Activated naive CD8-positive, alpha-beta T cell treated with anti-CD3 and anti-CD28 coated beads, Interleukin-2, amount 10 ng/mL, durations not matched to agents 7 days and 5 days (primary cell): ENCODE measurements around the gene SLC36A1. TPM values are rescaled to one million over a fixed set of nuclear protein-coding genes. Genes with fewer than 3 reads are reported as not detected.
"Not testable (repeated sequence)": the region's sequence is repeated elsewhere in the genome, so short reads cannot be mapped to it uniquely, and the experiment has no call there.

Experiments
- ATAC-seq: fragments of 150-1000 bp; cut with Tn5 transposase; one replicate; pipeline ENCODE4 v1.10.0; 2021; ENCODE audit warnings: low read depth, moderate library complexity
- POLR2A ChIA-PET: fragments of 350-600 bp; sonication (Branson Sonifier 250); formaldehyde crosslinking; loops from one replicate; lab custom pipeline; 2021; ENCODE audit warnings: antibody characterized with exemption; lab: Charles Lee
- DNase-seq: peaks from one replicate; pipeline ENCODE4 v3.0.0; 2021
- H3K27ac Mint-ChIP-seq: one replicate; pipeline ENCODE4 v1.8.0; 2022; ENCODE audit warnings: mild to moderate bottlenecking, mixed read lengths
- H3K27me3 Mint-ChIP-seq: one replicate; pipeline ENCODE4 v1.8.0; 2022; ENCODE audit warnings: mild to moderate bottlenecking, moderate library complexity, mixed read lengths
- H3K36me3 Mint-ChIP-seq: one replicate; pipeline ENCODE4 v1.8.0; 2021; ENCODE audit warnings: mild to moderate bottlenecking, mixed read lengths
- H3K4me1 Mint-ChIP-seq: one replicate; pipeline ENCODE4 v1.8.0; 2021; ENCODE audit warnings: mixed read lengths
- H3K4me3 Mint-ChIP-seq: one replicate; pipeline ENCODE4 v1.8.0; 2022; ENCODE audit warnings: mild to moderate bottlenecking, moderate library complexity, mixed read lengths
- H3K9me3 Mint-ChIP-seq: one replicate; pipeline ENCODE4 v1.8.0; 2021; ENCODE audit warnings: mixed read lengths
- total RNA-seq, 2 experiments: library from RNA; stranded (reverse); gene quantifications; one replicate each; pipeline ENCODE4 v1.2.3, GENCODE V29; 2021

SLC36A1 gene
- total RNA-seq, 2 experiments from 2014 or later = 5.8 to 6.0 TPM

DNA sequence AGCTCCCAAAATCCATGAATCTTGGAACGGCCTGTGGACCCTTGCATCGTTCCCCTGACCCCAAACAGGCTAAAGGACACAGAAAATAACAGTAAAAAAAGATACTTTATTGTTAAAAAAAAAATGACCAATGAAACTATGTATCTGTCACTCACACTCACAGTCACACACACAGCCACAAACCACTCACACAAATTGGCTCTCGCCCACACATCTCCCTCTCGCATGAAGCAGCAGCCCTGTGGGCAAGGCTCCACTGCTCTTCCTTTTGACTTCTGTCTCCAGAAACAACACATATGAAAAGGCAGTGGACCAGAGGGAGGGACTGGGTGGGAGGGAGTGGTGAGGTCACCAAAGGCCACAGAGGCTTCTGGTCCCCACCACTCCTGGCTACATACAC is 56.6 kb downstream of the SLC36A1 start:
- ATAC-seq (no peak), DNase-seq (no peak)
- Mint-ChIP-seq H3K27ac (no peak overlapping the region), H3K27me3 (no peaks in the 10 kb centered on the region), H3K4me3 (no peak overlapping the region), H3K36me3 (no peaks in the 10 kb centered on the region), H3K4me1 (peaks cover 4% of the 10 kb centered on the region), H3K9me3 (no peaks in the 10 kb centered on the region)
- POLR2A ChIA-PET = no interaction called here

DNA sequence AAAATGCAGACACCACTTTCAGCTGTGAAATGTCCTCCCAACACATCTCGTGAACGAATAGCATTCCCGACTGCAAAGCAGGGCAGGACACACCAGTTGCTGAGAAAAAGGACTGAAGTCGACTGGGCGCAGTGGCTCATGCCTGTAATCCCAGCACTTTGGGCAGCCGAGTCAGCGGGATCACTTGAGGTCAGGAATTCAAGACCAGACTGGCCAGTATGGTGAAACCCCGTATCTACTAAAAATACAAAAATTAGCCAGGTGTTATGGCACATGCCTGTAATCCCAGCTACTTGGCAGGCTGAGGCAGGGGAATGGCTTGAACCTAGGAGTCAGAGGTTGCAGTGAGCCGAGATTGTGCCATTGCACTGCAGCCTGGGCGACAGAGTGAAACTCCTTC is 60.9 kb downstream of the SLC36A1 start:
- DNase-seq, H3K4me3 Mint-ChIP-seq, POLR2A ChIA-PET, H3K27ac Mint-ChIP-seq, H3K36me3 Mint-ChIP-seq, H3K9me3 Mint-ChIP-seq, H3K4me1 Mint-ChIP-seq, H3K27me3 Mint-ChIP-seq, ATAC-seq: not testable (repeated sequence)

DNA sequence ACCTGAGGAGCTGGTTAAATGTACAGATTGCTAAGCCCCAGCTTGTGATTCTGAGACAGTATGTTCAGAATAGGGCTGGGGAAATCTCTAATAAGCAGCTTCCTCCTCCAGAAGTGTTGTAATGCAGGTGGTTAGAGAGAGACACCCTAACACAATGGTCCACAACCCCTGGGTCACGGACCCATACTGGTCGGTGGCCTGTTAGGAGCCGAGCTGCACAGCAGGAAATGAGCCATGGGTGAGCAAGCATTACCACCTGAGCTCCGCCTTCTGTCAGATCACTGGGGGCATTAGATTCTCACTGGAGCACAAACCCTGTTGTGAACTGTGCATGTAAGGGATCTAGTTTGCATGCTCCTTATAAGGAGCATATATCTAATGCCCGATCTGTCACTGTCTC is 61.8 kb downstream of the SLC36A1 start:
- POLR2A ChIA-PET = no interaction called here
- ATAC-seq (no peak), DNase-seq (no peak)
- Mint-ChIP-seq H3K4me1 (peaks cover 1% of the 10 kb centered on the region), H3K27me3 (no peaks in the 10 kb centered on the region), H3K9me3 (no peaks in the 10 kb centered on the region), H3K36me3 (no peaks in the 10 kb centered on the region), H3K27ac (no peak overlapping the region), H3K4me3 (no peak overlapping the region)

DNA sequence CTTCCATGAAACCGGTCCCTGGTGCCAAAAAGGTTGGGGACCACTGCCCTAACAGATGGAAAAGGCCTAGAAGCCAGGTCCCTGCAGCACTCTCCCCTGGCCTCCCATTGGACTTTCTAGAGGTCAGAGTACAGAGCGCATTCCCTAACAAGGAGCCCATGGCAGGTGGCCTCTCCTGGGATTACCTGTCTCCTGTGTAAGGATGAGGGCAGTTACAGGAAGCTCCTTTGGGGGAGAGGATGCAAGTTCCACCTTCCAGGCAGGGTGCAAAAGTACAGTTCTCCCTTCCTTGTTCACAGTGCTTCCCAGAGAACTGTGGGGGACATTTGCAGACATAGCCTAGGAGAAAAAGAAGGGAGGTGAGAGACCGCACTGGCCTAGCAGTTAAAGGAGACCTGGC is 62.4 kb downstream of the SLC36A1 start:
- H3K27ac Mint-ChIP-seq = no peak overlapping the region
- H3K4me1 Mint-ChIP-seq = peaks cover 1% of the 10 kb centered on the region
- no peak overlapping the region for H3K4me3 Mint-ChIP-seq
- DNase-seq (no peak), ATAC-seq (no peak)
- no peaks in the 10 kb centered on the region for H3K27me3 Mint-ChIP-seq
- H3K36me3 Mint-ChIP-seq = no peaks in the 10 kb centered on the region
- H3K9me3 Mint-ChIP-seq = no peaks in the 10 kb centered on the region
- POLR2A ChIA-PET = no interaction called here

DNA sequence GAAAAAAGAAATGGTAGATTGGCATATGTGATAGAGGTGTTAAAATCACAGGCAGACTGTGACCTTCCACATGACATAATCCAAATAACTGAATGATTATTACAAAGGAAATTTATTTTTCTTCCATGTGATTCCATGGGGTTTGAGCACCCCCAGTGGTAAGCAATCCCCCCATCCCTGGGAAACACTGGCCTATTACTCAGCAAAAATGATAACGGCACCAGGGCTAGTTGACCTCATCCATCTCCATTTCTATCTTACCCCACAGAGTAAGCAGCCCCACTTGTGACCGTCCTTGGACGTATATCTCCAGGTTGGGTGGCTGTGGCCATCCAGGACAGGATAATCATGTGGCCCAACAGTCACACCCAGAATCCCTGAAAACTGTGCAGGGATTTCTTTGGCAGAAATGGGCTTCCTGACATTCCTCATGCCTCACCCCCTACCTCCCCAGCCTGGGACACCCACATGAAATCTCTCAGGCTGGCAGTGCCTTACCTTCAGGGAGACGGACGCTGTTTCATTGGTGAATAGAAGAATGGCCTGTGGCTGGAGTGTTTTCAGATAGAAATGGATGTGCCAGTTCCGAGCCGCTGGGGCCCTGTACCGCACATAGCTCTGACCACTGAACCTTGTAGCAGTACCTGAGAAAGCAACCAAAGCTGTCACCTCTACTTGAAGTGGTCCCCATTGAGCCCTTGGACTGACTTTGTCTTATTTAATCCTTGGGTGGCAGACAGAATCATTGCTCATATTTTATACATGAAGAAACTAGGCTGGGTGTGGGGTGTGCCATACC is 69.9 kb downstream of the SLC36A1 start:
- no peaks in the 10 kb centered on the region for H3K9me3 Mint-ChIP-seq
- H3K4me1 Mint-ChIP-seq = peaks cover under 1% of the 10 kb centered on the region
- POLR2A ChIA-PET = no interaction called here
- ATAC-seq (no peak), DNase-seq (no peak)
- no peak overlapping the region for H3K4me3 Mint-ChIP-seq
- H3K36me3 Mint-ChIP-seq = no peaks in the 10 kb centered on the region
- H3K27ac Mint-ChIP-seq = no peak overlapping the region
- H3K27me3 Mint-ChIP-seq = no peaks in the 10 kb centered on the region

DNA sequence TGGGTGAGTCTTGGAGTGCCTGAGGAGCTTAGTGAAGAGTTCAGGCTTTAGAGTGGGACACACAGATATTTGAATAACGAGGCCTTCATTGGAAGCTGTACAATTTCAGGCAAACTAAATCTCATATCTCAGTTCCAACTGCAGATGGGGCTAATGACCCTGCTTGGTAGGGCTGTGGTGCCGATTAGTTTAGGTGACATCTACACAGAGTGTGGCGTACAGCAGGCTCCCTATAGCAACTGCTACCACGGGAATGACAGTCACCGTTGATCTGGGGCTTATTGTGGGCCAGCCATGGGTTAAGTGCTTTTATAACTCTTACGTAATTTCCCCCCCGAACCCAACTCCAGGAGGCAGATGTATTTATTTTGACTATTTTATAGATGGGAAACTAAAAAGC is 72.9 kb downstream of the SLC36A1 start:
- H3K9me3 Mint-ChIP-seq = no peaks in the 10 kb centered on the region
- POLR2A ChIA-PET = no interaction called here
- peaks cover 4% of the 10 kb centered on the region for H3K4me1 Mint-ChIP-seq
- H3K36me3 Mint-ChIP-seq = no peaks in the 10 kb centered on the region
- no peak overlapping the region for H3K4me3 Mint-ChIP-seq
- no peaks in the 10 kb centered on the region for H3K27me3 Mint-ChIP-seq
- no peak overlapping the region for H3K27ac Mint-ChIP-seq
- DNase-seq (no peak), ATAC-seq (no peak)

DNA sequence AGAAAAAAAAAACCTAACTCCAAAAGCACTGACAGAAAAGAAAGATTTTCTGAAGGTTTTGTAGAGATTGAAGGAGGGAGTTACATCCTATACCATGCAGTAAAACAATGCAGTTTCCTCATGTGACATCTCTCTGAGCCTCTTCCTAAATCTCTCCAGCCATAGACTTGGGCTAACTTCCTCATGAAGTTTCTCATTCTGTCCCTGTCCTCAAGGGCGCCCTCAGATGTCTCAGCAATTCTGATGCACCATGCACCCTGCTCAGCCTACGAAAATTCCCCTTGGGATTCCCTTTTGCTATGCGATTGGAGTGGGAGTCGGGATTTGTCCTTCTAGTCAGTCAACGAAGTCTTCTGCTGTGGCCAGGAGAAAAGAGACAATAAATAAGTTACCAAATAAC is 74.8 kb downstream of the SLC36A1 start:
- H3K9me3 Mint-ChIP-seq = no peaks in the 10 kb centered on the region
- POLR2A ChIA-PET = no interaction called here
- H3K4me1 Mint-ChIP-seq = peaks cover 4% of the 10 kb centered on the region
- DNase-seq (no peak), ATAC-seq (no peak)
- no peak overlapping the region for H3K27ac Mint-ChIP-seq
- H3K36me3 Mint-ChIP-seq = no peaks in the 10 kb centered on the region
- no peaks in the 10 kb centered on the region for H3K27me3 Mint-ChIP-seq
- H3K4me3 Mint-ChIP-seq = no peak overlapping the region

DNA sequence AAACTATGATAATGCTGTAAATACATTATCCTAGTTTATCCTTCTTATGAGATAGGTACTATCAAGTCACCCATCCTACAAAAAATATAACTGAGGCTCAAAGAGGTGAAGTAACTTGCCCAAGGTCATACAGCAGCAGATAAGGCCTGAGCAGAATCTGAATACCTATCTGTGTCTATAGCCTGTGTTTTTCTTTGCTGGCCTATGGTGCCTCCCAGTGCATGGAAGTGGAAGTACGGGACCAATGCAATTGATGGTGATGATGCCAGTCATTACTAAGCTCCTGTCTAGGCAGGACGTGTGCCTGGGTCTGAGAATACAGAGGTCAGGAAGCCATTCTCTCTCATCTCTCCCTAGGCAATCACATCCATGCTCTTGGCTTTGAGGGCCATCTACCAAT is 75.9 kb downstream of the SLC36A1 start:
- DNase-seq (peak; percentile 51), ATAC-seq (peak; percentile 79)
- Mint-ChIP-seq H3K27ac (no peak overlapping the region), H3K9me3 (no peaks in the 10 kb centered on the region), H3K36me3 (no peaks in the 10 kb centered on the region), H3K4me3 (no peak overlapping the region), H3K4me1 (peaks cover 4% of the 10 kb centered on the region), H3K27me3 (no peaks in the 10 kb centered on the region)
- POLR2A ChIA-PET = interaction anchor here (1.4 kb wide), 1 partner anchor 76 kb away, joined by 3 read pairs; the partner anchor contains the start of gene SLC36A1

DNA sequence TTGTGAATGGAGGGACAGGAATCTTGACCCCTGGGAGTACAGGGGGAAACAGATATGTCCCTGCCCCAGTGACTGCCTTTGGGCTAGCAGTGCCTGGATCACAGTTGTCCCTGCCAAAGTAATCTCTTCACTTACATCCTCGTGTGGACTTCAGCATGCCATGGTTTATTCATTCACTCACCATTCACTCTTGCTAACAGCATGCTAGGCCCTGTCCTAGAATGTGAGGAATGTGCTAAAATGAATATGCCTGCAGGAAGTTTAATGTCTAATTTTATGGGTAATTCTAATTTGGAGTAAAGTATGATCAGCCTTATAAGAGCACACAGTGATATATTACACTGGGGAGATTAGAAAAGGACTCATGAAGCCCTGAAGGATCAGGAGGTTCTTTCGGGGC is 80.8 kb downstream of the SLC36A1 start:
- ATAC-seq (no peak), DNase-seq (no peak)
- Mint-ChIP-seq H3K36me3 (no peaks in the 10 kb centered on the region), H3K9me3 (no peaks in the 10 kb centered on the region), H3K27me3 (peaks cover 4% of the 10 kb centered on the region), H3K4me1 (no peaks in the 10 kb centered on the region), H3K4me3 (no peak overlapping the region), H3K27ac (no peak overlapping the region)
- POLR2A ChIA-PET = no interaction called here

DNA sequence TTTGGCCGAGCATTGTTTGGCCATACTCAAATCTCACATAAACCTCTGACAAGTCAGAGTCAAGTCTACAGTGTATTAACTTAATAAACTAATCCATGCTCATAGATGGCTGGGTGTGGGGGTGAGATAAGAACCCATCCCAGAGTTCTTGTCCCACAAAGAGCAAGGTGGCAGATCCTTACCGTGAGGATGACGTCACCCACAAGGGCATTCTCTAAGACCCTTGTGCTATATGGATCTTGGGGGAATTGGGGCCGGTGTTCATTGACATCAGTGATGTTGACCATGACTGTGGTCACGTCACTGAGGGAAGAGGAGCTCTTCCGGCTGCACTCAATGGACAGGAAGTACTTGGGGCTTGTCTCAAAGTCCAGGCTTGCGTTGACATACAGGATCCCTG is 81.6 kb downstream of the SLC36A1 start:
- Mint-ChIP-seq H3K36me3 (no peaks in the 10 kb centered on the region), H3K9me3 (no peaks in the 10 kb centered on the region)
- POLR2A ChIA-PET = no interaction called here

DNA sequence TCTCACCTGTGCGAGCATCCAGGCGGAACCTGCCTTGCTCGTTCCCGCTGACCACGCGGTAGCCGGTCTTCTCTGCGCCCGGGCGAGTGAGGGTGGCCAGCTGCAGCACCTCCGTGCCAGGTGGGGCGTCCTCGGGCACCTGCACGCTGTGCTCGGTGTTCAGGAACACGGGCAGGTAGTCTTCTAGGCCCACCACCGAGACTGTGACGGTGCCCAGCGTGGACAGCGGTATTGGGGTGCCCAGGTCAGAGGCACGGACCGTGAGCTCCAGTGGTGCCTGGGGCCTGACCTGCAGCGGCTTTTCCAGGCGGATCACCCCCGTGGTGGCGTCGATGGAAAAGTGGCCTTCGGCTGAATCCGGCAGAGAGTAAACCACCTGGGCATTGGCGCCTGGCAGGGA is 84.2 kb downstream of the SLC36A1 start:
- ATAC-seq (no peak), DNase-seq (no peak)
- H3K27me3 Mint-ChIP-seq = peaks cover 5% of the 10 kb centered on the region
- H3K4me1 Mint-ChIP-seq = peaks cover 4% of the 10 kb centered on the region
- H3K27ac Mint-ChIP-seq = no peak overlapping the region
- no peak overlapping the region for H3K4me3 Mint-ChIP-seq
- no peaks in the 10 kb centered on the region for H3K9me3 Mint-ChIP-seq
- POLR2A ChIA-PET = no interaction called here
- no peaks in the 10 kb centered on the region for H3K36me3 Mint-ChIP-seq

More for the DNA sequence above, 81.6 kb downstream of the SLC36A1 start:
- Mint-ChIP-seq H3K4me1 (no peaks in the 10 kb centered on the region), H3K4me3 (no peak overlapping the region), H3K27me3 (peaks cover 5% of the 10 kb centered on the region), H3K27ac (no peak overlapping the region)
- ATAC-seq = no peak
- DNase-seq = no peak

DNA sequence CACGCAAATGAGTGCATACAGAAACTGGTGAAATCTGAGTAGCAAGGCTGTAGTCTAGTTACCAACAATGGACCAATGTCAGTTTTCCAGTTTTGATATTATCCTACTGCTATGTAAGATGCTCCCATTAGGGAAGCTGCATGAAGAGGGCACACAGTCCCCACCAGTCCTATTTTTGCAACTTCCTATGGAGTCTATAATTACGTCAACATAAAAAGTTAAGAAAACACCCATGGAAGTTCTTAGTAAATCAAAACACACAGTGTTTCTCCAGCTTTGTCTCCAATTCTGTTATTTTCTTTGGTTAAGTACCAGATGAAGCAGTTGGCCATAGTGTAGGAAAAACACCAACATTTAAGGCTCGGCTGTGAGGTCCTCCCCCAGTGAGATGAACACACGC is 85.0 kb downstream of the SLC36A1 start:
- H3K27me3 Mint-ChIP-seq = peaks cover 5% of the 10 kb centered on the region
- DNase-seq = no peak
- no peaks in the 10 kb centered on the region for H3K36me3 Mint-ChIP-seq
- no peak for ATAC-seq
- H3K4me1 Mint-ChIP-seq = peaks cover 4% of the 10 kb centered on the region
- H3K9me3 Mint-ChIP-seq = no peaks in the 10 kb centered on the region
- no peak overlapping the region for H3K27ac Mint-ChIP-seq
- POLR2A ChIA-PET = interaction anchor here (0.6 kb wide), 1 partner anchor 720 kb away, joined by 4 read pairs; no protein-coding TSS in a partner anchor
- no peak overlapping the region for H3K4me3 Mint-ChIP-seq

DNA sequence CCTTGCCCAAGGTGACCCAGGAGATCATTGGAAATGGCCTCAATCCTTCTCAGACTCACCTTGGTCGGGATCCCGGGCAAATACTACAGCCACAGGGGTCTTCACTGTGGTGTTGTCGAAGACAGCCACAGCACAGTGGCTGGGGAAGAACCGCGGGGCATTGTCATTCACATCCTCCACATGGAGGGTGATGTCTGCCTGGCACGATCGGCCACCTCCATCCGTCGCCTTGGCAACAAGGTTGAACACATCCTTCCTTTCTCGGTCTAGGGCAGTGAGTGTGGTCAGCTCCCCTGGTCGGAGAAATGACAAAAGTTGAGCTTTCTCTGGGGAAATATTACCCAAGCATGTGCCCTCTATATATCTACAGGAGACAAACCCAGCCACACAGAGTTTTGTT is 86.9 kb downstream of the SLC36A1 start:
- peaks cover 4% of the 10 kb centered on the region for H3K4me1 Mint-ChIP-seq
- H3K36me3 Mint-ChIP-seq = no peaks in the 10 kb centered on the region
- ATAC-seq (peak; percentile 61), DNase-seq (no peak)
- no peak overlapping the region for H3K4me3 Mint-ChIP-seq
- no peak overlapping the region for H3K27ac Mint-ChIP-seq
- POLR2A ChIA-PET = no interaction called here
- H3K9me3 Mint-ChIP-seq = no peaks in the 10 kb centered on the region
- peaks cover 5% of the 10 kb centered on the region for H3K27me3 Mint-ChIP-seq

DNA sequence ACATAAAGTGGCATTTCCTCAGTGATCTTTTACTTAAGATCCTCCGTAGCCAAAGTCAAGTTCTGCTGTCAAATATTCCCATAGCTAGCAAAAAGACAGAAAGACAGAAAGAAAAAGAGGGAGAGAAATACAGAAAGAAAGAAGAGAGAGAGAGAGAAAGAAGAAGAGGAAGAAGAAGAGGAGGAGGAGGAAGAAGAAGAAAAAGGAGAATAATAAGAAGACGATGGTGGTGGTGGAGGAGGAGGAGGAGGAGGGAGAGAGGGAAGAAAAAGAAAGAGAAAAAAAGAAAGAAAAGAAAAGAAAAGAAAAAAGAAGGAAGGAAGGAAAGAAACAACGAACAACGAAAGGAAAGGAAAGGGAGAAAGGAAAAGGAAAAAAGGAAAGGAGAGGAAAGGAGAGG is 89.6 kb downstream of the SLC36A1 start:
- H3K27me3 Mint-ChIP-seq = peaks cover 7% of the 10 kb centered on the region
- H3K4me1 Mint-ChIP-seq = peaks cover 4% of the 10 kb centered on the region
- ATAC-seq = no peak
- DNase-seq = no peak
- no peak overlapping the region for H3K27ac Mint-ChIP-seq
- no peaks in the 10 kb centered on the region for H3K36me3 Mint-ChIP-seq
- H3K9me3 Mint-ChIP-seq = no peaks in the 10 kb centered on the region
- H3K4me3 Mint-ChIP-seq = no peak overlapping the region
- POLR2A ChIA-PET = no interaction called here
